Fibroblast of skin of abdomen (primary cell): Measurements from ENCODE around the gene CCL19.
A peak's percentile ranks its signal among the peaks of the same experiment; 100 is the strongest.

Source experiments
- DNase-seq: peaks from one replicate; pipeline ENCODE4 v3.0.0-alpha.2; 2013

The CCL19 gene

GRCh38 chr9:34659592-34660253 lies 31.4 kb downstream of the CCL19 start:
- DNase-seq, result no peak

- no peak for DNase-seq
Measured at GRCh38 chr9:34658461-34658860, 32.6 kb downstream of the CCL19 start.

- DNase-seq, result no peak
Measured at GRCh38 chr9:34656992-34657391, 34.1 kb downstream of the CCL19 start.

GRCh38 chr9:34655394-34655793 lies 35.7 kb downstream of the CCL19 start:
- DNase-seq, result no peak

GRCh38 chr9:34654323-34655051 lies 36.6 kb downstream of the CCL19 start:
- peak; percentile 88 for DNase-seq

GRCh38 chr9:34653151-34654072 lies 37.7 kb downstream of the CCL19 start:
- peak; percentile 68 for DNase-seq

GRCh38 chr9:34652602-34653000 lies 38.5 kb downstream of the CCL19 start:
- DNase-seq, result no peak

- peak; percentile 82 for DNase-seq
Measured at GRCh38 chr9:34651876-34652601, 39.0 kb downstream of the CCL19 start, which contains the start of gene IL11RA. Gene IL11RA (plus strand): TSS chr9:34652185. CDS start chr9:34655218, 3,033 bp downstream.

GRCh38 chr9:34651321-34651720 lies 39.8 kb downstream of the CCL19 start:
- DNase-seq, result no peak

- DNase-seq, result no peak
Measured at GRCh38 chr9:34650816-34651215, 40.3 kb downstream of the CCL19 start.

GRCh38 chr9:34648673-34649072 lies 42.4 kb downstream of the CCL19 start:
- no peak for DNase-seq

GRCh38 chr9:34647651-34648050 lies 43.4 kb downstream of the CCL19 start:
- DNase-seq, result no peak

- no peak for DNase-seq
Measured at GRCh38 chr9:34647084-34647403, 44.0 kb downstream of the CCL19 start.

- peak; percentile 85 for DNase-seq
Measured at GRCh38 chr9:34646211-34647083, 44.6 kb downstream of the CCL19 start, which contains the start of gene GALT. Gene GALT (plus strand): TSS chr9:34646675. CDS start chr9:34646705, 30 bp downstream.

- no peak for DNase-seq
Measured at GRCh38 chr9:34644766-34645314, 46.2 kb downstream of the CCL19 start.

- DNase-seq, result no peak
Measured at GRCh38 chr9:34642679-34643078, 48.4 kb downstream of the CCL19 start.
